ENCODE results near the gene DLG1.

DLG1 gene

GRCh38 chr3:197165890-197166289 lies 132.5 kb downstream of the DLG1 start:
- DNase-seq = no peak

- no peak for DNase-seq
Observed at GRCh38 chr3:197155046-197155445, 143.4 kb downstream of the DLG1 start.

DNA sequence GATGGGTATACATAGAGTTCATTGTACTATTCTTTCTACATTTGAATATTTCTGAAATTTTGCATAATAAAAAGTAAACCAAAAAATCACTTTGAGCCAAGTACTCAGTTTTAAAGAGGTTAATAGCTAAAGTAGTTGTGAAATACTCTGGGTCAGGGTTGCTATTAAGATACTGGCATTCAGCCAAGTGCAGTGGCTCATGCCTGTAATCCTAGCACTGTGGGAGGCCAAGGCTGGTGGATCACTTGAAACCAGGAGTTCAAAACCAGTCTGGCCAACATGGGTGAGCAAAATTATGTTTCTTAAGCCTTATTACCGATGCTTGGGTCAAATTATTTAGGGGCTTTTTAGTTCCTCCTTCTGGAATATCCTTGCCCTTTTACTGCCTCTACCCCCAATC lies 146.8 kb downstream of the DLG1 start:
- DNase-seq = no peak

GRCh38 chr3:197149528-197149927 lies 148.9 kb downstream of the DLG1 start:
- no peak for DNase-seq

GRCh38 chr3:197144188-197144587 lies 154.2 kb downstream of the DLG1 start:
- no peak for DNase-seq

DNA sequence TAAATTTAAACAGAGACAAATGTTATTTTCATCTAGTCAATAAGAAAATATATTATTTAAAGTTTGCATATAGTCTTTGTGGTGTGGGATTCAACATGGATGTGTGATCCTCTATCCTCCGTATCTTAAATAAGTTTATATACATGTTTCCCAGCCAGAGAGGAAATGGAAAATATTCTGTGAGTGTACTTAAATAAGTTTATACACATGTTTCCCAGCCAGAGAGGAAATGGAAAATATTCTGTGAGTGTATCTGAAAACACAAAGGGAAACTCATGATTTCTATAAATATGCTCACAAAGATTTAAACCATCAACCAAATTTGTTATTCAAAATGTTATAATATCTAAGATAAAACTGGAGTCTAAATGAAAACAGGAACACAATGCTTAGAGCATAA lies 158.8 kb downstream of the DLG1 start:
- no peak for DNase-seq

DNA sequence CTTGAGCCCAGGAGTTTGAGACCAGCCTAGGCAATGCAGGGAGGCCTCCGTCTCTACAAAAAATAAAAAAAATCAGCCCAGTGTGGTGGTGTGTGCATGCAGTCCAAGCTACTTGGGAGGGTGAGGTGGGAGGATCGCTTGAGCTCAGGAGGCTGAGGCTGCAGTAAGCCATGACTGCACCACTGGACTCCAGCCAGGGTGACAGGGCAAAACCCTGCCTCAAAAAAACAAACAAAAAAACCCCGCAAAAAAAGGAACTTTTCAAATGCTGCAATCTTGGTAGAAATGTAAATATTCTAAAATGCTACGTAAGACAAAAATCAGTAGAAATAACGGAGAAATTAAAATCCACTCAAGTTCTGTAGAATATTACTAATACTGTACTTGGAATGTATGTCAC lies 160.7 kb downstream of the DLG1 start:
- DNase-seq = no peak

DNA sequence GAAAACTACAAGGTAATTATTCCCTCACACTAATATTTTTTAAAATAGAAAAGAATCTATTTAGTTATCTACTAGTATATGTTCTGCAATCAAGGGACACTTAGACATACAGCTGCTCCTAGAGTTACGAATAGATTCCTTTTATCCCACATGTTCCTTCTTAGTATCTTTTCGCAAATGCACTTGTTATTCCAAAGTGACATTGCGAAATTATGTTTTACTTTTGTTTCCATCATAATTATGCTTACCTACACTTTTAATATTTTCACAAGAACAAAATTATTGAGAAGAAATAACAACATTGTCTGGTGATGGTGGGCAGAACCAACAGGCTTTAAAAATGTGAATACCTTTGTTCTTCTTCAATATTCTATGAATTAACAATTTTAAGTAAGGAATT lies 161.7 kb downstream of the DLG1 start:
- DNase-seq = no peak

GRCh38 chr3:197135212-197135611 lies 163.2 kb downstream of the DLG1 start:
- DNase-seq = no peak

DNA sequence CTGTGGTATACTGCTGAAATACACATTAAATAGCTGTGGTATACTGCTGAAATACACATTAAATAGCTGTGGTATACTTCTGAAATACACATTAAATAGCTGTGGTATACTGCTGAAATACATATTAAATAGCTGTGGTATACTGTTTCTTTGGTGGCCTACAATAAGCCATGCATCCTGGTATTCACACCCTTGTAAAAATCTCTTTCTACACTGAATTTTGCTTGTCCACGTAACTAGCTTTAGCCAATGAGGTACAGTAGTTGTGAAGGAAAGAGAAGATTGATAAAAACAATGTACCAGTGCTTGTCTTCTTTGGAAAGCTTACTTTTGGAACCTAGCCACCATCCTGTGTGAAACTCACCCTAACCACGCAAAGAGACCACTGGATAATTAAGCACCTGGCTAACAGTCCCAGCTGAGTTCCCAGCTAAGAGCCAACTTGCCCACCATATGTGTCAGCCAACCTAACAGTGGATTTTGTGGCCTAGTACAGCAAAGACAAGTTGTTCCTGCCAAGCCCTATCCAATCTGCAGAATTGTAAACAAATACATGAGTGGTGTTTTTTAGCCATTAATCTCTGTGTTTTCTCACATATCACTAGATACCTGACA lies 165.4 kb downstream of the DLG1 start:
- DNase-seq = no peak

DNA sequence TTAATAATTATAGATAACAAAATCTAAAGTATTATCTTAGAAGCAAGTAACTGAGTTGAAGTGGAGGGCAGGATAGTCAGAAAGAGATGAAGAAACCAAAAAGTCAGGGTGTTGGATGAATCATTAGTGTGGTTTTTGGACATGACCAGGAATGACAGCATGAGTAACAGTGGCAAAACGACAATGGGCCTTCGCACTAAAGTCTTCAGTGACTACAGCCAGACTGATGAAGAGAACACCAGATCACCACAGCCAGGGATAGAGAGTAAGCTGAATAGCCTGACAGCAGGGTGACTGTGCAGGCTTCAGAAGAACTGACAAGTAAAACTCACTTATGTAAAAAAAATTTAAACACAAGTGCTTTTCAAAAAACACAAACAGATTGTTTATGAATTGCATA lies 172.8 kb downstream of the DLG1 start:
- DNase-seq = no peak

GRCh38 chr3:197124713-197125112 lies 173.7 kb downstream of the DLG1 start:
- no peak for DNase-seq

GRCh38 chr3:197122394-197122793 lies 176.0 kb downstream of the DLG1 start:
- no peak for DNase-seq

DNA sequence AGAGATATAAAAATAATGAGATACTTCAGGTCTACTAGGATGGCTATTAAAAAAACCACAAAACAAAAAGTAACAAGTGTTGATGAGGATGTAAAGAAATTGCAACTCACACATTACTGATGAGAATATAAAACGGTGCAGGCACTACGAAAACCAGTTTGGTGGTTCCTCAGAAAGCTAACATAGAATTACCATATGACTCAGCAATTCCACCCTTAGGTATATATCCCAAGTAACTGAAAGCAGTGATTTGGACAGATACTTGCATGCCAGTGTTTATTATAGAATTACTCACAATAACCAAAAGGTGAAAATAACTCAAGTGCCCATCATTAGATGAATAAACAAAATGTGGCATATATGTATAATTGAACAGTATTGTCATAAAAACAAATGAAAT lies 181.3 kb downstream of the DLG1 start:
- DNase-seq = no peak

DNA sequence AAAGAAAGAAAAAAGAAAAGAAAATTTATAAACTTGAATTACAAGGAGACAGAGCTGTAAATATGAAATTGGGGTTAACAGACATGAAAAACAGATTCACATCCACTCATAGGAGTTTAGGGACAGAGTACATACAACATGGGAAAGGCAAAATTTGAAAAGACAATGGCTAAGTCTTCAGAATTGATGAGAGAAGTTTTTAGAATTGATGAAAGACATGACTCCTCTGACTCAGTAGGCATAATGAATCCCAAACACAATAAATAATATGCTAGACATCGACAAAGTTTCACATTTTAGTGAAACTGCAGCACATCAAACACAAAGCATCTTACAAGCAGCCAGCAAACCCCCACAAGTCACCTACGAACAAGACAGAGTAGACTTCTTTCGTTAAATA lies 184.4 kb downstream of the DLG1 start:
- no peak for DNase-seq

- DNase-seq = no peak
Observed at GRCh38 chr3:197111685-197112084, 186.7 kb downstream of the DLG1 start.

GRCh38 chr3:197105786-197106185 lies 192.6 kb downstream of the DLG1 start:
- no peak for DNase-seq

- DNase-seq = no peak
Observed at GRCh38 chr3:197104738-197105137, 193.7 kb downstream of the DLG1 start.

DNA sequence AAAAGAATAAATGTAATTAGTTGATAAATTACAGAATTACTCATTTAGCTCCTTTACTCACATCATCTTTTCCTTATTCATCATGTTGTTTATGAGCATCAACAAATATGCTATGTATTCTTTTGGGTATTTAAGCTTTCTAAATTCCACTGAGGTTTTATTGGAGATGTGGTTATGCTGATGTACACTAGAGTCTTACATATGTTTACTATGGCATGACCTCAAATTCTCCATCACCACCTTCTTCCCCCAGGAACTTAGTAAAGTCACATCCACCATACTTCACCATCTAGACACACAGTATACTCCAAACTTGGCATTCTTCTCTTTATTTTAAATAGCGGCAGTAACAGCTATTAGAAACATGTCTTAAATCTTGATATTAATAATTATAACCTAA lies 194.6 kb downstream of the DLG1 start:
- no peak for DNase-seq

DNA sequence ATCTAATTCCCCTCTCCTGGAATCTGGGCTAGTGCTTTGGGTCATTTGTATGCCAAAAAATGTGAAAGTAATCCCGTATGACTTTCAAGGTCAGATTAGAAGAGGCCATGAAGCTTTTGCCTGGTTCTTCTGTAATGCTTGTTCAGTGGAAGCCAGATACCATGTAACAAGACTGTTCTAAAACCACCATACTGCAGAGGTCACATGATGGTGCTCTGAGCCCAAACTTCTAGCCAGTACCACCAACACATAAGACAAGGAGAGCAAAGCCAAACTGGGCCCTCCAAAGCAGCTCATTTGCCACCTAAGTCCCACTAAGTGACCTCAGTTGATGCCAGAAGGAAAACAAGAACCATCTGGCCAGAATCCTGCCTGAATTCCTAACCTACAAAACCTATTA lies 204.5 kb downstream of the DLG1 start:
- no peak for DNase-seq

DNA sequence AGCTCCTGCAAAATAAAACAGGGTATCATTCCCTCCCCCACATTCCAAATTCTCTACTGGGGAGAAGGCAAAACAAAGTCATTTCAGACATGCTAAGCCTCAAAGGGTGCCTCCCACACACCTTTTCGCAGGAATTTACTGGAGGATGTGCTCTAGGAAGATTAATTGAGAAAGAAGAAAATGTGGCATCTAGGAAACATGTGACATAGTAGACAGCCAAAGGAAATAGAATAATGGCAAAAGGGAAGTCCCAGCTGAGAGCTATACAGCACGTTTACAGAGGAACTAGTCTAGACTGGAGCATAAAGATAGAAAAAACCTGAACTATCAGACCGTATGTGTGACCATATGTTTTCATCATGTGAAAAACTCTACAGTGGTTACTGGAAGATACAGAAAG lies 210.0 kb downstream of the DLG1 start:
- DNase-seq = no peak

GRCh38 chr3:197085137-197085536 lies 213.3 kb downstream of the DLG1 start:
- no peak for DNase-seq

- peak in 1 of 2 donors; percentile 12 for DNase-seq
Observed at GRCh38 chr3:197083486-197083885, 214.9 kb downstream of the DLG1 start.

GRCh38 chr3:197082871-197083270 lies 215.5 kb downstream of the DLG1 start:
- DNase-seq = no peak

DNA sequence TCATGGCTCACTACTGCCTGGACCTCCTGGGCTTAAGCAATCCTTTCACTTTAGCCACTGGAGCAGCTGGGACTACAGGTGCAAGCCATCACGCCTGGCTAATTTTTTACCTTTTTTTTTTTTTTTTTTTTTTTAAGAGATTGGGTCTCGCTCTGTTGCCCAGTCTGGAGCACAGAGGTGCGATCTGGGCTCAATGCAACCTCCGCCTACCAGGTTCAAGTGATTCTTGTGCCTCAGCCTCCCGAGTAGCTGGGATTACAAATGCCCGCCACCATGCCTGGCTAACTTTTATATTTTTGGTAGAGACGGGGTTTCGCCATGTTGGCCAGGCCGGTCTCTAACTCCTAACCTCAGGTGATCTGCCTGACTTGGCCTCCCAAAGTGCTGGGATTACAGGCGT lies 218.1 kb downstream of the DLG1 start:
- DNase-seq = no peak

- DNase-seq = no peak
Observed at GRCh38 chr3:197076415-197076814, 222.0 kb downstream of the DLG1 start.

Data from stimulated activated CD4-positive, alpha-beta T cell treated with anti-CD3 and anti-CD28 coated beads, Interleukin-2, amount 100 ng/mL, for 24 hours (primary cell).